H9 (cell line): Measurements from ENCODE around the gene RBSN. TPM values are rescaled to one million over a fixed set of nuclear protein-coding genes. Genes with fewer than 3 reads are reported as not detected.

Source experiments
- DNase-seq: peaks from one replicate; pipeline ENCODE4 v3.0.0-alpha.2; 2017
- H2AFZ ChIP-seq: one replicate; pipeline ENCODE4 v1.6.1; 2013; ENCODE audit warnings: mild to moderate bottlenecking, low read length, control low read depth, moderate library complexity
- H2AK5ac ChIP-seq: 2 replicates; pipeline ENCODE4 v1.6.1; 2013; ENCODE audit warnings: low read length, control low read depth, mixed read lengths; ENCODE audit not compliant: insufficient read length
- H2BK120ac ChIP-seq: one replicate; pipeline ENCODE4 v1.6.1; 2013; ENCODE audit warnings: low read depth, mild to moderate bottlenecking, low read length, control low read depth, inconsistent platforms; ENCODE audit not compliant: poor library complexity, severe bottlenecking
- H2BK12ac ChIP-seq: 2 replicates; pipeline ENCODE4 v1.6.1; 2013; ENCODE audit warnings: low read length, control low read depth, mixed read lengths, low read depth; ENCODE audit not compliant: insufficient read length
- H2BK15ac ChIP-seq: 2 replicates; pipeline ENCODE4 v1.6.1; 2013; ENCODE audit warnings: low read depth, low read length, control low read depth
- H2BK20ac ChIP-seq: one replicate; pipeline ENCODE4 v1.6.1; 2013; ENCODE audit warnings: low read depth, mild to moderate bottlenecking, low read length, control low read depth, inconsistent platforms; ENCODE audit not compliant: poor library complexity, severe bottlenecking
- H2BK5ac ChIP-seq: 2 replicates; pipeline ENCODE4 v1.6.1; 2013; ENCODE audit warnings: low read length, control low read depth, mixed read lengths; ENCODE audit not compliant: insufficient read length
- H3K14ac ChIP-seq: 2 replicates; pipeline ENCODE4 v1.6.1; 2013; ENCODE audit warnings: low read length, control low read depth; ENCODE audit not compliant: insufficient read depth
- H3K18ac ChIP-seq: 2 replicates; pipeline ENCODE4 v1.6.1; 2013; ENCODE audit warnings: low read depth, mild to moderate bottlenecking, mixed read lengths, low read length, control low read depth; ENCODE audit not compliant: insufficient read length
- H3K23ac ChIP-seq: 2 replicates; pipeline ENCODE4 v1.6.1; 2013; ENCODE audit warnings: low read length, control low read depth, mixed read lengths, low read depth; ENCODE audit not compliant: insufficient read length
- H3K23me2 ChIP-seq: 2 replicates; pipeline ENCODE4 v1.6.1; 2013; ENCODE audit warnings: low read depth, mild to moderate bottlenecking, mixed read lengths, low read length, control low read depth; ENCODE audit not compliant: insufficient read length, poor library complexity, severe bottlenecking
- H3K27ac ChIP-seq: 2 replicates; pipeline ENCODE4 v1.5.1; 2013; ENCODE audit warnings: low read length, control low read depth, mixed read lengths, low read depth; ENCODE audit not compliant: insufficient read length
- H3K27me3 ChIP-seq: 2 replicates; pipeline ENCODE4 v1.6.1; 2013; ENCODE audit warnings: low read length, control low read depth, inconsistent platforms; ENCODE audit not compliant: insufficient read depth
- H3K4ac ChIP-seq: 2 replicates; pipeline ENCODE4 v1.6.1; 2013; ENCODE audit warnings: low read depth, mild to moderate bottlenecking, control low read depth, inconsistent platforms, low read length, moderate library complexity
- H3K4me1 ChIP-seq: 2 replicates; pipeline ENCODE4 v1.6.1; 2013; ENCODE audit warnings: low read length, control low read depth, inconsistent platforms; ENCODE audit not compliant: insufficient read depth
- H3K4me2 ChIP-seq: 2 replicates; pipeline ENCODE4 v1.6.1; 2013; ENCODE audit warnings: low read length, control low read depth, mixed read lengths; ENCODE audit not compliant: insufficient read length, insufficient read depth
- H3K56ac ChIP-seq: 2 replicates; pipeline ENCODE4 v1.6.1; 2013; ENCODE audit warnings: low read depth, mild to moderate bottlenecking, mixed read lengths, low read length, control low read depth; ENCODE audit not compliant: insufficient read length
- H3K79me1 ChIP-seq: 2 replicates; pipeline ENCODE4 v1.6.1; 2013; ENCODE audit warnings: low read depth, mild to moderate bottlenecking, moderate library complexity, low read length, control low read depth, inconsistent platforms; ENCODE audit not compliant: insufficient read depth, poor library complexity, severe bottlenecking
- H3K79me2 ChIP-seq: 2 replicates; pipeline ENCODE4 v1.6.1; 2013; ENCODE audit warnings: low read length, control low read depth, inconsistent platforms; ENCODE audit not compliant: insufficient read depth
- H3K9ac ChIP-seq: 2 replicates; pipeline ENCODE4 v1.6.1; 2013; ENCODE audit warnings: low read length, control low read depth, mixed read lengths; ENCODE audit not compliant: insufficient read length; ENCODE audit errors: extremely low read depth
- H3K9me3 ChIP-seq: one replicate; pipeline ENCODE4 v1.6.1; 2013; ENCODE audit warnings: low read depth, low read length, inconsistent platforms; ENCODE audit not compliant: control insufficient read depth
- H3T11ph ChIP-seq: one replicate; pipeline ENCODE4 v1.6.1; 2013; ENCODE audit warnings: mild to moderate bottlenecking, low read length, control low read depth, inconsistent platforms
- H4K20me1 ChIP-seq: one replicate; pipeline ENCODE4 v1.6.1; 2013; ENCODE audit not compliant: control insufficient read depth, insufficient read length, insufficient read depth
- H4K5ac ChIP-seq: 2 replicates; pipeline ENCODE4 v1.6.1; 2013; ENCODE audit warnings: low read depth, mild to moderate bottlenecking, mixed read lengths, low read length, control low read depth; ENCODE audit not compliant: insufficient read length
- H4K8ac ChIP-seq: replicated peaks from 2 replicates; pipeline ENCODE4 v1.6.1; 2013; ENCODE audit warnings: low read length, control low read depth, mixed read lengths, low read depth; ENCODE audit not compliant: insufficient read length
- H4K91ac ChIP-seq: 2 replicates; pipeline ENCODE4 v1.6.1; 2013; ENCODE audit warnings: low read depth, mild to moderate bottlenecking, moderate library complexity, mixed read lengths, low read length, control low read depth; ENCODE audit not compliant: insufficient read length
- H3K27ac Mint-ChIP-seq, 3 experiments: 2 replicates in 2 of 3; 3 replicates in 1 of 3; pipeline ENCODE4 v1.8.0; 2020 to 2021; ENCODE audit warnings: mixed read lengths in 3 of 3, mild to moderate bottlenecking in 1 of 3, moderate library complexity in 1 of 3
- H3K27me3 Mint-ChIP-seq: 2 replicates; pipeline ENCODE4 v1.8.0; 2021; ENCODE audit warnings: low read depth, mild to moderate bottlenecking, moderate library complexity, mixed read lengths
- H3K36me3 Mint-ChIP-seq, 3 experiments: 2 replicates in 2 of 3; 3 replicates in 1 of 3; pipeline ENCODE4 v1.8.0; 2020 to 2021; ENCODE audit warnings: low read depth in 3 of 3, mixed read lengths in 3 of 3; ENCODE audit not compliant: insufficient read depth in 1 of 3
- H3K4me1 Mint-ChIP-seq, 2 experiments: 2 replicates each; pipeline ENCODE4 v1.8.0; 2020; ENCODE audit warnings: mixed read lengths in 2 of 2
- H3K4me3 Mint-ChIP-seq, 2 experiments: 2 replicates in 1 of 2; 3 replicates in 1 of 2; pipeline ENCODE4 v1.8.0; 2020 to 2021; ENCODE audit warnings: mild to moderate bottlenecking in 2 of 2, mixed read lengths in 2 of 2, moderate library complexity in 1 of 2
- H3K9me3 Mint-ChIP-seq, 2 experiments: 2 replicates in 1 of 2; 3 replicates in 1 of 2; pipeline ENCODE4 v1.8.0; 2020; ENCODE audit warnings: mild to moderate bottlenecking in 2 of 2, mixed read lengths in 2 of 2, moderate library complexity in 1 of 2
- WGBS: extraction: QIAGEN DNeasy Blood & Tissue Kit; methylation state at CpG from one replicate; pipeline ENCODE4 v1.1.7; 2013; ENCODE audit warnings: missing lambda C conversion rate, low lambda C conversion rate, mixed read lengths; ENCODE audit not compliant: insufficient read length; ENCODE audit errors: extremely low coverage; 5-methylcytosine and 5-hydroxymethylcytosine counted together
- total RNA-seq: library from RNA; stranded (reverse); gene quantifications from 2 replicates; pipeline ENCODE4 v1.2.1, GENCODE V29; 2021
- TF ChIP-seq, protein P1 (sequence below): fragments of 200-600 bp; sonication (generic); conservative IDR thresholded peaks from 3 replicates; pipeline ENCODE4 v1.8.0; 2021; ENCODE audit warnings: antibody characterized with exemption, mild to moderate bottlenecking

Gene RBSN
- total RNA-seq, 1 experiment from 2014 or later = 16.0 TPM

GRCh38 chr3:15117011-15117410 lies 18.1 kb upstream of the RBSN start:
- peaks cover 34% of the 10 kb centered on the region for H3K27me3 Mint-ChIP-seq
- no peaks in the 10 kb centered on the region for H3K36me3 Mint-ChIP-seq
- H3K9me3 ChIP-seq = peaks cover 4% of the 10 kb centered on the region
- H2BK20ac ChIP-seq = no peak overlapping the region
- H3K4me3 Mint-ChIP-seq = no peak overlapping the region
- H3K27ac Mint-ChIP-seq = no peak overlapping the region
- no peak for DNase-seq
- H3T11ph ChIP-seq = no peak overlapping the region
- no peak overlapping the region for H4K5ac ChIP-seq
- H3K4me1 Mint-ChIP-seq = peaks cover 26 to 27% of the 10 kb centered on the region in 2 experiments
- no peak overlapping the region for H3K27ac ChIP-seq
- H2BK120ac ChIP-seq = no peak overlapping the region
- H4K8ac ChIP-seq = no peak overlapping the region
- no CpG with 5 or more reads among the region's 3 CpGs for WGBS
- peaks cover 5% of the 10 kb centered on the region; the same call in 1 of the 2 replicates for H3K4me1 ChIP-seq
- H2BK5ac ChIP-seq = no peak overlapping the region
- no peak overlapping the region for H4K91ac ChIP-seq
- no peak overlapping the region for H3K4ac ChIP-seq
- TF ChIP-seq, protein P1, sequence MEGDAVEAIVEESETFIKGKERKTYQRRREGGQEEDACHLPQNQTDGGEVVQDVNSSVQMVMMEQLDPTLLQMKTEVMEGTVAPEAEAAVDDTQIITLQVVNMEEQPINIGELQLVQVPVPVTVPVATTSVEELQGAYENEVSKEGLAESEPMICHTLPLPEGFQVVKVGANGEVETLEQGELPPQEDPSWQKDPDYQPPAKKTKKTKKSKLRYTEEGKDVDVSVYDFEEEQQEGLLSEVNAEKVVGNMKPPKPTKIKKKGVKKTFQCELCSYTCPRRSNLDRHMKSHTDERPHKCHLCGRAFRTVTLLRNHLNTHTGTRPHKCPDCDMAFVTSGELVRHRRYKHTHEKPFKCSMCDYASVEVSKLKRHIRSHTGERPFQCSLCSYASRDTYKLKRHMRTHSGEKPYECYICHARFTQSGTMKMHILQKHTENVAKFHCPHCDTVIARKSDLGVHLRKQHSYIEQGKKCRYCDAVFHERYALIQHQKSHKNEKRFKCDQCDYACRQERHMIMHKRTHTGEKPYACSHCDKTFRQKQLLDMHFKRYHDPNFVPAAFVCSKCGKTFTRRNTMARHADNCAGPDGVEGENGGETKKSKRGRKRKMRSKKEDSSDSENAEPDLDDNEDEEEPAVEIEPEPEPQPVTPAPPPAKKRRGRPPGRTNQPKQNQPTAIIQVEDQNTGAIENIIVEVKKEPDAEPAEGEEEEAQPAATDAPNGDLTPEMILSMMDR = no peak
- H3K18ac ChIP-seq = no peak overlapping the region
- H2AFZ ChIP-seq = no peak overlapping the region
- no peak overlapping the region for H3K4me2 ChIP-seq
- no peak overlapping the region for H3K14ac ChIP-seq
- H2BK12ac ChIP-seq = no peak overlapping the region
- no peak overlapping the region for H3K23ac ChIP-seq
- no peaks in the 10 kb centered on the region for H4K20me1 ChIP-seq
- H3K9me3 Mint-ChIP-seq = no peaks in the 10 kb centered on the region
- no peak overlapping the region for H2AK5ac ChIP-seq
- no peaks in the 10 kb centered on the region for H3K79me1 ChIP-seq
- peaks cover 3% of the 10 kb centered on the region for H3K23me2 ChIP-seq
- H2BK15ac ChIP-seq = no peak overlapping the region
- H3K27me3 ChIP-seq = no peaks in the 10 kb centered on the region
- no peak overlapping the region for H3K56ac ChIP-seq
- no peaks in the 10 kb centered on the region for H3K79me2 ChIP-seq
- no peak overlapping the region for H3K9ac ChIP-seq
